CD8-positive, alpha-beta memory T cell (primary cell): ENCODE results near the gene CST11. TPM values are rescaled to one million over a fixed set of nuclear protein-coding genes. Genes with fewer than 3 reads are reported as not detected.
A peak's percentile ranks its signal among the peaks of the same experiment; 100 is the strongest.

ENCODE experiments used
- CTCF ChIA-PET: fragments of 350-600 bp; sonication (Branson Sonifier 250); formaldehyde crosslinking; loops from one replicate; lab custom pipeline; 2021; ENCODE audit warnings: antibody characterized with exemption; lab: Charles Lee
- POLR2A ChIA-PET: fragments of 350-600 bp; sonication (Branson Sonifier 250); formaldehyde crosslinking; loops from one replicate; lab custom pipeline; 2021; ENCODE audit warnings: antibody characterized with exemption; lab: Charles Lee
- DNase-seq, 5 donors: peaks; one replicate each; pipeline versions ENCODE4 v3.0.0 to v3.0.0-alpha.2; 2020 to 2022; ENCODE audit warnings: mixed read lengths in 1 of 5
- H3K27ac ChIP-seq: one replicate; pipeline ENCODE4 v1.7.0; 2013; ENCODE audit warnings: low read depth, mild to moderate bottlenecking, low read length, moderate library complexity
- H3K27me3 ChIP-seq: 2 replicates; pipeline ENCODE4 v1.7.0; 2013; ENCODE audit warnings: low read length, mild to moderate bottlenecking; ENCODE audit not compliant: insufficient read depth, poor library complexity, severe bottlenecking
- H3K36me3 ChIP-seq: 2 replicates; pipeline ENCODE4 v1.7.0; 2013; ENCODE audit warnings: mild to moderate bottlenecking, low read length, moderate library complexity; ENCODE audit not compliant: insufficient read depth
- H3K4me1 ChIP-seq: 2 replicates; pipeline ENCODE4 v1.7.0; 2013; ENCODE audit warnings: mild to moderate bottlenecking, low read length, moderate library complexity; ENCODE audit not compliant: insufficient read depth
- H3K4me3 ChIP-seq: 2 replicates; pipeline ENCODE4 v1.7.0; 2013; ENCODE audit warnings: mild to moderate bottlenecking, low read length
- H3K9me3 ChIP-seq: 2 replicates; pipeline ENCODE4 v1.7.0; 2013; ENCODE audit warnings: mild to moderate bottlenecking, low read length
- H3K27ac Mint-ChIP-seq, 8 donors: one replicate each; pipeline ENCODE4 v1.8.0; 2020 to 2021; ENCODE audit warnings: mixed read lengths in 8 of 8, mild to moderate bottlenecking in 6 of 8, inconsistent platforms in 3 of 8, moderate library complexity in 3 of 8
- H3K27me3 Mint-ChIP-seq, 2 donors: one replicate each; pipeline ENCODE4 v1.8.0; 2020 to 2021; ENCODE audit warnings: mixed read lengths in 2 of 2, mild to moderate bottlenecking in 1 of 2, moderate library complexity in 1 of 2
- H3K36me3 Mint-ChIP-seq, 3 donors: one replicate each; pipeline ENCODE4 v1.8.0; 2020 to 2021; ENCODE audit warnings: mixed read lengths in 3 of 3, inconsistent platforms in 1 of 3, mild to moderate bottlenecking in 1 of 3
- H3K4me1 Mint-ChIP-seq, 3 donors: one replicate each; pipeline ENCODE4 v1.8.0; 2020 to 2021; ENCODE audit warnings: mixed read lengths in 3 of 3, inconsistent platforms in 1 of 3, mild to moderate bottlenecking in 1 of 3
- H3K4me3 Mint-ChIP-seq, 7 donors: one replicate each; pipeline ENCODE4 v1.8.0; 2020 to 2021; ENCODE audit warnings: mixed read lengths in 7 of 7, mild to moderate bottlenecking in 6 of 7, moderate library complexity in 4 of 7, inconsistent platforms in 2 of 7
- H3K9me3 Mint-ChIP-seq, 5 donors: one replicate each; pipeline ENCODE4 v1.8.0; 2020 to 2022; ENCODE audit warnings: mixed read lengths in 5 of 5, mild to moderate bottlenecking in 3 of 5, moderate library complexity in 2 of 5, inconsistent platforms in 1 of 5
- polyA plus RNA-seq: library from polyadenylated mRNA; unstranded; fragments of 300-500 nt; fragmentation: Illumina TruSeq; gene quantifications from one replicate; pipeline ENCODE4 v1.2.3, GENCODE V29; 2021
- total RNA-seq, 2 experiments: library from RNA; stranded (reverse); gene quantifications; one replicate each; pipeline ENCODE4 v1.2.3, GENCODE V29; 2021

Gene CST11
- total and polyA plus RNA-seq, 3 experiments from 2014 or later: not detected

- H3K4me3 Mint-ChIP-seq: no peak overlapping the region
- ChIA-PET CTCF (no interaction called here), POLR2A (no interaction called here)
- Histone ChIP-seq H3K27ac (no peak overlapping the region), H3K4me3 (no peak overlapping the region), H3K36me3 (no peaks in the 10 kb centered on the region), H3K9me3 (no peaks in the 10 kb centered on the region), H3K4me1 (no peaks in the 10 kb centered on the region), H3K27me3 (no peaks in the 10 kb centered on the region)
- H3K9me3 Mint-ChIP-seq: no peaks in the 10 kb centered on the region
- H3K4me1 Mint-ChIP-seq: peaks cover 52 to 71% (median 60%) of the 10 kb centered on the region in 3 donors
- H3K36me3 Mint-ChIP-seq: peaks cover 0 to 7% (median 2%) of the 10 kb centered on the region in 3 donors
- H3K27ac Mint-ChIP-seq: peak overlapping the region in 2 of 8 donors; percentile 9 to 43
- H3K27me3 Mint-ChIP-seq: no peaks in the 10 kb centered on the region
- DNase-seq: no peak
Observed at GRCh38 chr20:23410916-23411695, 41.6 kb downstream of the CST11 start.

- CTCF ChIA-PET: interaction anchor here (1.5 kb wide), 1 partner anchor 12 kb away, joined by 5 read pairs; the partner anchor contains the start of gene NAPB
Observed at GRCh38 chr20:23409800-23410199, 42.9 kb downstream of the CST11 start.

GRCh38 chr20:23408957-23409356 is 43.7 kb downstream of the CST11 start:
- CTCF ChIA-PET: interaction anchor here (1.5 kb wide), 1 partner anchor 13 kb away, joined by 5 read pairs; the partner anchor contains the start of gene NAPB
- Mint-ChIP-seq H3K36me3 (peaks cover 0 to 11% (median 3%) of the 10 kb centered on the region in 3 donors), H3K27me3 (no peaks in the 10 kb centered on the region), H3K4me1 (peaks cover 47 to 72% (median 58%) of the 10 kb centered on the region in 3 donors), H3K4me3 (no peak overlapping the region), H3K9me3 (no peaks in the 10 kb centered on the region), H3K27ac (peak overlapping the region in 3 of 8 donors; percentile 6 to 85 (median 45))
- H3K4me1 ChIP-seq: no peaks in the 10 kb centered on the region
- H3K27ac ChIP-seq: no peak overlapping the region
- DNase-seq: no peak
- H3K36me3 ChIP-seq: no peaks in the 10 kb centered on the region
- no peak overlapping the region for H3K4me3 ChIP-seq
- no peaks in the 10 kb centered on the region for H3K27me3 ChIP-seq
- POLR2A ChIA-PET: interaction anchor here (0.8 kb wide), 1 partner anchor 10 kb away, joined by 5 read pairs; no protein-coding TSS in a partner anchor
- H3K9me3 ChIP-seq: no peaks in the 10 kb centered on the region

More at GRCh38 chr20:23409800-23410199, 42.9 kb downstream of the CST11 start:
- Histone ChIP-seq H3K9me3 (no peaks in the 10 kb centered on the region), H3K36me3 (no peaks in the 10 kb centered on the region), H3K4me3 (no peak overlapping the region), H3K4me1 (no peaks in the 10 kb centered on the region), H3K27ac (no peak overlapping the region), H3K27me3 (no peaks in the 10 kb centered on the region)
- POLR2A ChIA-PET: no interaction called here
- Mint-ChIP-seq H3K4me3 (no peak overlapping the region), H3K9me3 (no peaks in the 10 kb centered on the region), H3K27me3 (no peaks in the 10 kb centered on the region), H3K27ac (peak overlapping the region in 1 of 8 donors; percentile 80), H3K4me1 (peaks cover 44 to 68% (median 54%) of the 10 kb centered on the region in 3 donors), H3K36me3 (peaks cover 0 to 9% (median 3%) of the 10 kb centered on the region in 3 donors)
- DNase-seq: no peak

- Histone ChIP-seq H3K4me3 (no peak overlapping the region), H3K27ac (no peak overlapping the region), H3K36me3 (no peaks in the 10 kb centered on the region), H3K27me3 (no peaks in the 10 kb centered on the region), H3K9me3 (no peaks in the 10 kb centered on the region), H3K4me1 (no peaks in the 10 kb centered on the region)
- peaks cover 43 to 64% (median 49%) of the 10 kb centered on the region in 3 donors for H3K4me1 Mint-ChIP-seq
- H3K4me3 Mint-ChIP-seq: peak overlapping the region in 1 of 7 donors; percentile 27
- H3K27ac Mint-ChIP-seq: peak overlapping the region in 6 of 8 donors; percentile 29 to 85 (median 65)
- peak in 3 of 5 donors; percentile 7 to 28 (median 25) for DNase-seq
- peaks cover 0 to 13% (median 3%) of the 10 kb centered on the region in 3 donors for H3K36me3 Mint-ChIP-seq
- ChIA-PET CTCF (no interaction called here), POLR2A (no interaction called here)
- H3K27me3 Mint-ChIP-seq: no peaks in the 10 kb centered on the region
- no peaks in the 10 kb centered on the region for H3K9me3 Mint-ChIP-seq
Observed at GRCh38 chr20:23407781-23408464, 44.8 kb downstream of the CST11 start.

GRCh38 chr20:23406880-23407279 is 45.8 kb downstream of the CST11 start:
- Histone ChIP-seq H3K9me3 (no peaks in the 10 kb centered on the region), H3K4me3 (no peak overlapping the region), H3K27me3 (no peaks in the 10 kb centered on the region), H3K36me3 (no peaks in the 10 kb centered on the region), H3K27ac (no peak overlapping the region), H3K4me1 (no peaks in the 10 kb centered on the region)
- H3K36me3 Mint-ChIP-seq: peaks cover 0 to 21% (median 3%) of the 10 kb centered on the region in 3 donors
- POLR2A ChIA-PET: no interaction called here
- no peak for DNase-seq
- no peaks in the 10 kb centered on the region for H3K9me3 Mint-ChIP-seq
- peaks cover 41 to 61% (median 41%) of the 10 kb centered on the region in 3 donors for H3K4me1 Mint-ChIP-seq
- no peak overlapping the region for H3K4me3 Mint-ChIP-seq
- no peak overlapping the region for H3K27ac Mint-ChIP-seq
- CTCF ChIA-PET: interaction anchor here (1.0 kb wide), 1 partner anchor 15 kb away, joined by 4 read pairs; the partner anchor contains the start of gene NAPB
- H3K27me3 Mint-ChIP-seq: no peaks in the 10 kb centered on the region

- H3K4me1 Mint-ChIP-seq: peaks cover 32 to 53% (median 45%) of the 10 kb centered on the region in 3 donors
- no peaks in the 10 kb centered on the region for H3K27me3 Mint-ChIP-seq
- H3K27me3 ChIP-seq: no peaks in the 10 kb centered on the region
Observed at GRCh38 chr20:23404196-23404595, 48.5 kb downstream of the CST11 start.

GRCh38 chr20:23403751-23404150 is 48.9 kb downstream of the CST11 start:
- H3K36me3 ChIP-seq: no peaks in the 10 kb centered on the region
- DNase-seq: no peak
- no peaks in the 10 kb centered on the region for H3K4me1 ChIP-seq
- H3K27me3 Mint-ChIP-seq: no peaks in the 10 kb centered on the region
- H3K9me3 Mint-ChIP-seq: no peaks in the 10 kb centered on the region
- ChIA-PET CTCF (interaction anchor here (1.0 to 2.6 kb wide), 2 partner anchors 9 to 38 kb away, joined by 3 to 7 read pairs; no protein-coding TSS in a partner anchor), POLR2A (no interaction called here)
- H3K4me1 Mint-ChIP-seq: peaks cover 34 to 57% (median 49%) of the 10 kb centered on the region in 3 donors
- H3K36me3 Mint-ChIP-seq: peaks cover 0 to 38% (median 6%) of the 10 kb centered on the region in 3 donors
- H3K9me3 ChIP-seq: no peaks in the 10 kb centered on the region
- H3K27ac Mint-ChIP-seq: peak overlapping the region in 1 of 8 donors; percentile 33
- no peaks in the 10 kb centered on the region for H3K27me3 ChIP-seq
- H3K4me3 Mint-ChIP-seq: no peak overlapping the region
- H3K4me3 ChIP-seq: no peak overlapping the region
- H3K27ac ChIP-seq: no peak overlapping the region

More at GRCh38 chr20:23404196-23404595, 48.5 kb downstream of the CST11 start:
- H3K27ac ChIP-seq: no peak overlapping the region
- CTCF ChIA-PET: interaction anchor here (2.6 kb wide), 1 partner anchor 38 kb away, joined by 7 read pairs; no protein-coding TSS in a partner anchor
- H3K36me3 Mint-ChIP-seq: peaks cover 0 to 34% (median 6%) of the 10 kb centered on the region in 3 donors
- POLR2A ChIA-PET: no interaction called here
- H3K36me3 ChIP-seq: no peaks in the 10 kb centered on the region
- no peak overlapping the region for H3K4me3 ChIP-seq
- peak overlapping the region in 1 of 8 donors; percentile 33 for H3K27ac Mint-ChIP-seq
- no peak for DNase-seq
- no peaks in the 10 kb centered on the region for H3K9me3 Mint-ChIP-seq
- no peaks in the 10 kb centered on the region for H3K9me3 ChIP-seq
- H3K4me1 ChIP-seq: no peaks in the 10 kb centered on the region
- no peak overlapping the region for H3K4me3 Mint-ChIP-seq
